ENCODE data around the gene RPS5. TPM values are rescaled to one million over a fixed set of nuclear protein-coding genes. Genes with fewer than 3 reads are reported as not detected.

Gene RPS5
- total RNA-seq, 1 experiment from 2014 or later, result 1,400 TPM

Small RNAs within 50 kb of the gene (microRNA-seq; reads per million reads assigned to microRNA genes)
- not detected for gene MIR4754 (ENCODE audit: borderline microRNAs expressed)

Other genes starting within 250 kb of the RPS5 start
- gene ZNF329, start 236.5 kb upstream of the RPS5 start, total RNA-seq (2021), result 11.8 and 12.1 TPM in 2 replicates
- gene ZNF274, start 204.2 kb upstream of the RPS5 start, total RNA-seq (2021), result 27.0 and 28.7 TPM in 2 replicates
- gene ZNF544, start 158.4 kb upstream of the RPS5 start, total RNA-seq (2021), result 97.2 and 97.6 TPM in 2 replicates
- gene ZNF8, start 108.3 kb upstream of the RPS5 start, total RNA-seq (2021), result 16.9 and 17.3 TPM in 2 replicates
- 43.6 and 43.7 TPM in 2 replicates for gene ERVK3-1, start 81.9 kb upstream of the RPS5 start, total RNA-seq (2021)
- gene ZSCAN22, start 60.3 kb upstream of the RPS5 start, total RNA-seq (2021), result 4.7 and 4.8 TPM in 2 replicates
- gene A1BG, start 33.8 kb upstream of the RPS5 start, total RNA-seq (2021), result 17.4 and 22.2 TPM in 2 replicates
- 2.4 TPM in 2 replicates for gene ZNF497, start 24.5 kb upstream of the RPS5 start, total RNA-seq (2021)
- gene ZNF837, start 6.2 kb upstream of the RPS5 start, total RNA-seq (2021), result 3.4 and 3.8 TPM in 2 replicates
- gene RNF225, start 8.4 kb downstream of the RPS5 start, total RNA-seq (2021), result 2.0 and 2.1 TPM in 2 replicates
- 6.5 and 7.4 TPM in 2 replicates for gene ZNF584, start 21.4 kb downstream of the RPS5 start, total RNA-seq (2021)
- 0.24 and 0.42 TPM in 2 replicates for gene ZNF132, start 52.9 kb downstream of the RPS5 start, total RNA-seq (2021)
- 6.3 and 8.7 TPM in 2 replicates for gene ZNF324B, start 64.4 kb downstream of the RPS5 start, total RNA-seq (2021)
- gene ZNF324, start 79.8 kb downstream of the RPS5 start, total RNA-seq (2021), result 12.7 and 14.8 TPM in 2 replicates
- 7.6 and 8.4 TPM in 2 replicates for gene ZNF446, start 89.1 kb downstream of the RPS5 start, total RNA-seq (2021)
- gene SLC27A5, start 124.7 kb downstream of the RPS5 start, total RNA-seq (2021), result 16.7 and 17.1 TPM in 2 replicates
- gene ZBTB45, start 132.5 kb downstream of the RPS5 start, total RNA-seq (2021), result 18.7 and 18.8 TPM in 2 replicates
- gene TRIM28, start 156.8 kb downstream of the RPS5 start, total RNA-seq (2021), result 1,058 and 1,084 TPM in 2 replicates
- 105 and 109 TPM in 2 replicates for gene CHMP2A, start 167.8 kb downstream of the RPS5 start, total RNA-seq (2021)
- gene UBE2M, start 171.3 kb downstream of the RPS5 start, total RNA-seq (2021), result 127 and 136 TPM in 2 replicates
- 23.6 and 24.2 TPM in 2 replicates for gene MZF1, start 186.1 kb downstream of the RPS5 start, total RNA-seq (2021)

Data from H9 (cell line).